CD14-positive monocyte (primary cell): ENCODE data around the gene C1orf226. TPM values are rescaled to one million over a fixed set of nuclear protein-coding genes. Genes with fewer than 3 reads are reported as not detected.

Experiments used
- polyA plus RNA-seq, 3 donors: library from polyadenylated mRNA; depleted of rRNA in 1 of 3; unstranded in 2 of 3; stranded (reverse) in 1 of 3; fragments of 300-500 nt in 2 of 3; fragments of >200 nt in 1 of 3; fragmentation: Illumina TruSeq in 2 of 3; gene quantifications; 1 replicate in 2 of 3; 2 replicates in 1 of 3; pipeline ENCODE4 v1.2.3, GENCODE V29; 2012 to 2021
- small RNA-seq: library from RNA; depleted of rRNA; stranded (forward); fragments of <200 nt; gene quantifications from one replicate; pipeline ENCODE3, GENCODE V24; 2012; ENCODE audit warnings: low read depth; ENCODE audit not compliant: insufficient read length

C1orf226 gene
- polyA plus RNA-seq, 3 donors = 0.10 to 0.31 TPM; not detected in 1

Small RNAs within 50 kb of the gene (small RNA-seq; reads per million reads assigned to genes)
- not detected for gene MIR556
- gene RNA5SP61 = not detected

Other genes with a start within 250 kb of the C1orf226 start
- gene SPATA46, start 4.9 kb upstream of the C1orf226 start, polyA plus RNA-seq = not detected
- gene SH2D1B, start 30.4 kb downstream of the C1orf226 start, polyA plus RNA-seq = 1 to 10 TPM in 2 of 3 donors, under 1 TPM in 1; 0.88 to 2.9 (median 1.7) TPM
- gene UHMK1, start 116.1 kb downstream of the C1orf226 start, polyA plus RNA-seq = 10 to 100 TPM; 14.9 to 38.2 (median 27.7) TPM
- gene UAP1, start 180.0 kb downstream of the C1orf226 start, polyA plus RNA-seq = 1 to 10 TPM; 2.8 to 7.2 (median 5.9) TPM